Activated CD4-positive, CD25-positive, alpha-beta regulatory T cell treated with anti-CD3 and anti-CD28 coated beads, Interleukin-2, amount 50 U/mL, for 24 hours (primary cell): ENCODE results near the gene SLC2A6.
"Not testable (repeated sequence)": the region's sequence is repeated elsewhere in the genome, so short reads cannot be mapped to it uniquely, and the experiment has no call there.

Experiments used
- ATAC-seq, 2 donors: fragments of 150-1000 bp; cut with Tn5 transposase; one replicate each; pipeline ENCODE4 v1.10.0; 2021; ENCODE audit warnings: mild to moderate bottlenecking in 1 of 2, moderate library complexity in 1 of 2

The SLC2A6 gene

DNA sequence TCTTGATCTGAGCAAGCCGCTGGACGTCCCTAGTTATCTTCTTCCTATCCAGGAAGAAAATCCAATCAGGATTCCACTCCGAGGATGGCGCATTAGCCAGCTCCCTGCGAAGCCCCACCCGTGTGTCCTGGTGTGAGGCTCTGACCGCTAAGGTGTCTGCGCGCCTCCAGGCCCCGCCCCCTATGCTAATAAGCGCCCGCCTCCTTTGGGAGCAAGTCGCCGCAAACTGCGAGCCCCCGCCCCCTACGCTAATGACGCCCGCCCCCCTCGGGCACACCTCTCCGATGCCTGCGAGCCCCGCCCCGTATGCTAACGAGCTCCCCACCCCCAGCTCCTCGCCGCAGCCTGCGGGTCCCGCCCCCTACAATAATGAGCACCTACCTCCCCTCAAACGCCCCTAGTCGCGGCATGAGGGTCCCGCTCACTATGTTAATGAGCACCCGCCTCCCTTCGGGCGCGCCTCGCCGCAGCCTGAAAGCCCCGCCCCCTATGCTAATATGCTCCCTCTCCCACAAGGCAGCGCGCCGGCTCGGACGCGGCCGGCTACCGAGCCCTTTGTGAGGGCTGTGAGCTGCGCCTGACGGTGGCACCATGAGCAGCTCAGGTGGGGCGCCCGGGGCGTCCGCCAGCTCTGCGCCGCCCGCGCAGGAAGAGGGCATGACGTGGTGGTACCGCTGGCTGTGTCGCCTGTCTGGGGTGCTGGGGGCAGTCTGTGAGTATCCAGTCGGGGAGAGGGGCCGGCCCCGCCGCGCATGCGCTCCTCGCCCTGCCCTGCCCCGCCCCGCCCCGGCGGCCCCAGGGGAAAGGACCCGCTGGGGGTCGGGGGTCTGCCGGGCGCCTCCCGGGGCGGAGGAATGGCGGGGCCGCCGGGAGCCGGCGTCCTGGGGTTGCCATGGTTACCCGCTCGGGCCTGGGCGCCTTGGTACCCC, 19.2 kb downstream of the SLC2A6 start, which contains the start of gene CACFD1:
TSS of gene CACFD1 (plus strand) at position 503 of the 929 bp plus-strand sequence. CDS start at position 592, 89 bp downstream.
- ATAC-seq = peak; percentile 87 to 88

DNA sequence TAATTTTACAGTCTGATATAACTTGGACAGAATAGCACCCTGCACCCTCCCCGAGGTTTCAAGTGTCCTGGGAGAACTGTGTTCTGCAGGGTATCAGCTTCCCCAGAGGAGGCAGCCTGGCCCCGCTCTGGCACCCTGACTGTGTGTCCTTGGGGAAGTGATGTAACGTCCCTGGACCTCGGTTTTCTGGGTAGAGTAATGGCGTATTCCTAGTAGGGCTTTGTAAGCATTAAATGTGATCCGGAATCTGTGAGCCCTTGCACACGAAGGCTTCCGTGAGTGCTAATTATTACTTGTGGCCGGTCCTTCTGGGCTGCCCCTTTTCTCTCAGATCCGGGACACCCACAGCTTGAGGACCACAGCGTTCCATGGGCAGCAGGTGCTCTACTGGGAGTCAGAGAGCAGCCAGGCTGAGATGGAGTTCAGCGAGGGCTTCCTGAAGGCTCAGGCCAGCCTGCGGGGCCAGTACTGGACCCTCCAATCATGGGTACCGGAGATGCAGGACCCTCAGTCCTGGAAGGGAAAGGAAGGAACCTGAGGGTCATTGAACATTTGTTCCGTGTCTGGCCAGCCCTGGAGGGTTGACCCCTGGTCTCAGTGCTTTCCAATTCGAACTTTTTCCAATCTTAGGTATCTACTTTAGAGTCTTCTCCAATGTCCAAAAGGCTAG, 20.1 kb downstream of the SLC2A6 start:
- no peak for ATAC-seq

GRCh38 chr9:133457748-133458147, 21.2 kb downstream of the SLC2A6 start:
- ATAC-seq = no peak

- ATAC-seq = no peak
Measured at GRCh38 chr9:133457233-133457632, 21.7 kb downstream of the SLC2A6 start.

GRCh38 chr9:133456409-133456808, 22.5 kb downstream of the SLC2A6 start:
- no peak for ATAC-seq

DNA sequence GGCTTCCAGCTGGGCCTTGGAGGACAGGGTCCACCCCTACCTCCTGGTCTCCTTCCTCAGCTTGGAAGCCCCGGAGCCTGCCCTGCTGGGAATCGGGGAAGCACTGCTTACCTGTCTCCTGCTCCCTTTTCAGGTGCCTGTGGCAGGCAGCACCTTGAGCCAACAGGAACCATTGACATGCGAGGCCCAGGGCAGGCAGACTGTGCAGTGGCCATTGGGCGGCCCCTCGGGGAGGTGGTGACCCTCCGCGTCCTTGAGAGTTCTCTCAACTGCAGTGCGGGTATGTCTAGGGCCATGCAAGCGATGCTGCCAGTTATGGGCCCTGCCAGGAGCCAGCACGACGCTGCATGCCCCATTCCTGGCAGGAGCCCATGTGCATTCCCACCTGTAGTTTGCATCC, 23.0 kb downstream of the SLC2A6 start:
- ATAC-seq = no peak

GRCh38 chr9:133454943-133455673, 23.8 kb downstream of the SLC2A6 start:
- no peak for ATAC-seq

DNA sequence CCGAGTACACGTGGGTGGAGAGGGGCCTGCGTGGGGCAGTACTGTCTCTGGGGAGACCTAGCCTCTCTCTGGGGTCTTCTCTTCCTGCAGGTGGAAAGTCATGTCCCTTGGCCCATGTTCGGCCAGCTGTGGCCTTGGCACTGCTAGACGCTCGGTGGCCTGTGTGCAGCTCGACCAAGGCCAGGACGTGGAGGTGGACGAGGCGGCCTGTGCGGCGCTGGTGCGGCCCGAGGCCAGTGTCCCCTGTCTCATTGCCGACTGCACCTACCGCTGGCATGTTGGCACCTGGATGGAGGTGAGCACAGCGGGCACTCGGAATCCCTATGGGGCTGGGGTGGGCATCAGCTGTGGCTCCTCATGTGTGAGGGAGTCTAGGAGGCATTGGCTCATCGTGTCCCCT, 24.6 kb downstream of the SLC2A6 start:
- ATAC-seq = no peak

- no peak for ATAC-seq
Measured at GRCh38 chr9:133453651-133454050, 25.2 kb downstream of the SLC2A6 start.

DNA sequence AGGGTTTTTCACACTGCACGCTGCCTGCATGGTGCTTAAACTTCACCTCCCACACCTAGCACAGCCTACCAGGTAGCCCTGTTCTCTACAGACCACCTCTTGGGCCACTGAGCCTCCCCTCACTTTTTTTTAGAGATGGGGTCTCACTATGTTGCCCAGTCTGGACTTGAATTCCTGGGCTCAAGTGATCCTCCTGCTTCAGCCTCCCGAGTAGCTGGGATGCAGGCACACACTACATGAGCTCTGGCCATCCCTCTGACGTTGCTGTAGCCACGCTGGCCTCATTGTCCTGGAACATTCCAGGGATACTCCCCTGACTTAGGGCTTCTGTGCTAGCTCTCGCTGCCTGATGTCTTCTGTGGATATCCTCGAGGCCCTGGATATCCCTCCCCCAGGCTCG, 26.3 kb downstream of the SLC2A6 start:
- no peak for ATAC-seq

- ATAC-seq = not testable (repeated sequence)
Measured at GRCh38 chr9:133451865-133452264, 27.0 kb downstream of the SLC2A6 start.

GRCh38 chr9:133449760-133450159, 29.1 kb downstream of the SLC2A6 start:
- no peak for ATAC-seq

GRCh38 chr9:133448487-133448972, 30.4 kb downstream of the SLC2A6 start:
- no peak for ATAC-seq

- ATAC-seq = no peak
Measured at GRCh38 chr9:133445293-133445969, 33.5 kb downstream of the SLC2A6 start.

- ATAC-seq = no peak
Measured at GRCh38 chr9:133443982-133444381, 34.9 kb downstream of the SLC2A6 start.

- no peak for ATAC-seq
Measured at GRCh38 chr9:133443248-133443647, 35.7 kb downstream of the SLC2A6 start.

GRCh38 chr9:133441571-133441970, 37.3 kb downstream of the SLC2A6 start:
- no peak for ATAC-seq

DNA sequence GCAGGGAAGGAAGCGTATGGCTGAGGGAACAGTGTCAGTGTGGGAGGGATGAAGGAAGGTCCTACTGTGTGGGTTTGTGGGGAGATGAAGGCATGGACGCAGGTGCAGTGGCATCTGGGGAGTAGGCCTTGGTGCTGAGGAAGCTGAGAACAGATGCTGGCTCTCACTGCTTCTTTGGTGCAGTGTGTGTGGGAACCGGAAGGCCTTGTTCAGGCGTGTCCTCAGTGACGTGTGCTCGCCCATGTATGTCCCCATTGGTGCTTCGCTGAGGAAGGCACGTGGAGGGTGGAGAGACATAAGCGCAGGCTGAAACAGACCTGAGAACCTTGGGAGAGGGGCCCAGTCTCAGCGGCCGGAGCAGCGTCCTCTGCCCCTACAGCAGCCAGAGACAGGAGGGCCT, 38.0 kb downstream of the SLC2A6 start:
- no peak for ATAC-seq

- ATAC-seq = no peak
Measured at GRCh38 chr9:133439337-133439736, 39.6 kb downstream of the SLC2A6 start.

DNA sequence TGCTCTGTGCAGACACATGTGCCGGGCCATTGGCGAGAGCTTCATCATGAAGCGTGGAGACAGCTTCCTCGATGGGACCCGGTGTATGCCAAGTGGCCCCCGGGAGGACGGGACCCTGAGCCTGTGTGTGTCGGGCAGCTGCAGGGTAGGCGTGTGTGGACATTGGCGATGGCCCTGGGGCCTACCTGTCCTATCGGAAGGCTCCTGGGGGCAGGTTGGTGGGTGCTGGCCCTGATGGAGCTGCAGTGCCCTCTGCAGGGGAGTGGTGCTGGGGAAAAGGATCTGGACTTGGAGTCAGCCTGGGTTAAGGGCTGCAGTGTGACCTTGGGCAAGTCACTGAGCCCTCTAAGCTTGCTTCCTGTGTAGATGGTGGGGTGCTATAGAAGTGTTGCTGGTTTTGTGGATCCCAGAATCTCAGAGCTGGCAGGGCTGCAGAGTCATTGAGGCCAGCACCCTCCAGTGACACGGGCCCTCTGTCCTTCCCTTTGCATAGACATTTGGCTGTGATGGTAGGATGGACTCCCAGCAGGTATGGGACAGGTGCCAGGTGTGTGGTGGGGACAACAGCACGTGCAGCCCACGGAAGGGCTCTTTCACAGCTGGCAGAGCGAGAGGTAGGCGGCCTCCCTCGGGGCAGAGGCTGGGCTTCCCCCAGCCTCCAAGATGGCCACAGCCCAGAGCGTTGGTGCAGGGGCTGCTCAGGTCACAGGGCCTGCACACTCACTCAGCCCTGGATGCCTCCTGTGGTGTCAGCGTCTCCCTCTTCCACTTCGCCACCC, 41.0 kb downstream of the SLC2A6 start:
- ATAC-seq = no peak

GRCh38 chr9:133436681-133437080, 42.2 kb downstream of the SLC2A6 start:
- no peak for ATAC-seq
